Stimulated activated memory B cell treated with anti-CD40 and anti-IgM and Interleukin-4, amounts not matched to agents 10 μg/mL and 1 μg/mL and 100 μg/mL, for 72 hours (primary cell): Measurements from ENCODE around the gene UTP20.

ENCODE experiments used
- ATAC-seq: fragments of 150-1000 bp; cut with Tn5 transposase; 2 replicates; pipeline ENCODE4 v1.10.0; 2021
- H3K27ac Mint-ChIP-seq: one replicate; pipeline ENCODE4 v1.8.0; 2022; ENCODE audit warnings: mild to moderate bottlenecking, mixed read lengths
- H3K27me3 Mint-ChIP-seq: one replicate; pipeline ENCODE4 v1.8.0; 2022; ENCODE audit warnings: mixed read lengths
- H3K36me3 Mint-ChIP-seq: one replicate; pipeline ENCODE4 v1.8.0; 2022; ENCODE audit warnings: mixed read lengths
- H3K4me1 Mint-ChIP-seq: one replicate; pipeline ENCODE4 v1.8.0; 2022; ENCODE audit warnings: mixed read lengths
- H3K4me3 Mint-ChIP-seq: one replicate; pipeline ENCODE4 v1.8.0; 2022; ENCODE audit warnings: mild to moderate bottlenecking, moderate library complexity, mixed read lengths
- H3K9me3 Mint-ChIP-seq: one replicate; pipeline ENCODE4 v1.8.0; 2022; ENCODE audit warnings: mixed read lengths

UTP20 gene

DNA sequence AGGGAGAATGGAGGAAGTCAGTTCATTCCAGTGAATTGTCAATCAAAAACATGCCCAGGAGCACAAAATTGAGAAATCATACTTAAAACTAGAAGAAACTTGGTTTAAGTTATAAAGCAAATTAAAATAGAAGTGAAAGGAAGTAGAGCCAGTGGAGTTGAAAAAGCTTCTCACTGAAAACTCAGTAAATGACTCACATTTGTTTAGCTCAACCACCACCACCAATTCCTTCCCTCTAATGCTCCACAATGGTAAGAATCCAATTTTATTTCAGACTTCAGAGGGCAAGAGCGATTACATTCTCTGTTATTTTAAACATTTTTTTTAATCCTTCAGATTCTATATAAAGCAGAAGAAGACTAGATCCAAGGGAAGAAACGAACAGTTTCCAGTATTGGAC lies 19.4 kb downstream of the UTP20 start:
- no peak overlapping the region for H3K27ac Mint-ChIP-seq
- H3K27me3 Mint-ChIP-seq: no peaks in the 10 kb centered on the region
- no peak overlapping the region for H3K4me3 Mint-ChIP-seq
- ATAC-seq: no peak
- H3K4me1 Mint-ChIP-seq: no peaks in the 10 kb centered on the region
- H3K9me3 Mint-ChIP-seq: no peaks in the 10 kb centered on the region
- H3K36me3 Mint-ChIP-seq: peaks cover 74% of the 10 kb centered on the region

- no peak for ATAC-seq
- H3K36me3 Mint-ChIP-seq: peaks cover 74% of the 10 kb centered on the region
Observed at GRCh38 chr12:101299931-101300330, 20.0 kb downstream of the UTP20 start.

DNA sequence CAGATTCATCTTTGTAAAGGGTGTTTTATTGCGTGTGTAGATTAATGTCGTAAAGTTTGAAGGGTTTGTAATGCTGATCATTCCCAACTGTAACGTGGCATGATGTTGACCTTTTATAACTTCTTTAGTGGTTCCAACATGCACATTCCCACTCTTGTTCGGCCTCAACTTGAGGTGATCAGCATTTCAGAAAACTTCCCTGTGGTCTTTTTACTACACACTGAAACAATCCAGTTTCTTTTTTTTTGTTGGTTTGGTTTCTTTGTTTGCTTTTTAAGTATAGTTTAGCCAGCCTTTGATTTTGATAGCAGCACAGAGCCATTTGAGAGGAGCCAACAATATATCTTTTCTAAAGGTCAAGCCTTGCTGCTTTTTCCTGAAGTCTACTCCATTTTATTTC lies 22.8 kb downstream of the UTP20 start:
- H3K9me3 Mint-ChIP-seq: no peaks in the 10 kb centered on the region
- H3K4me3 Mint-ChIP-seq: no peak overlapping the region
- no peak overlapping the region for H3K27ac Mint-ChIP-seq
- H3K4me1 Mint-ChIP-seq: no peaks in the 10 kb centered on the region
- peaks cover 75% of the 10 kb centered on the region for H3K36me3 Mint-ChIP-seq
- ATAC-seq: no peak
- no peaks in the 10 kb centered on the region for H3K27me3 Mint-ChIP-seq

More at GRCh38 chr12:101299931-101300330, 20.0 kb downstream of the UTP20 start:
- Mint-ChIP-seq H3K4me3 (no peak overlapping the region), H3K9me3 (no peaks in the 10 kb centered on the region), H3K27me3 (no peaks in the 10 kb centered on the region), H3K27ac (no peak overlapping the region), H3K4me1 (no peaks in the 10 kb centered on the region)

DNA sequence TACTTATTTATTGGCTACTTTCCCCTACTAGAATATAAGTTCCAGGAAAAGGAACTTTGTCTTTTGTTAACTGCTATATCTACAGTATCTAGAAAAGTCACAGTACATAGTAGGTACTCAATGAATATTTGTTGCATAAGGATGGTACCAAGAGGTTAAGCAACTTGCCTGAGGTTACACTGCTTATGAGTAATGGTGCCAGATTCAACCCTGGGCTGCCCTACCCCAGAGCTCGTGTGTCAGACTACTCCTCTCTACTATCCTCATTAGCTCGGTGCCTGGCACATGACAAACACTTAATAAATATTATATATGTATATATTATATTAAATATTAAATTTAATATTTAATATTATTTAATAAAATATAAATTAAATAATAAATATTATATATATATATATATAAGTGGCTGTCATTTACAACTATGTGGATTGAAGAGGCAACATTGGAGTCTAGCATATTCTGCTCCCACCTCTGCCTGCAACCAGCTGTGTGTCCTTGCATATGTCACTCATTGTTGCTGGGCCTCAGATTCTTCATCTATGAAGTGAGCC lies 25.4 kb downstream of the UTP20 start:
- Mint-ChIP-seq H3K27ac (no peak overlapping the region), H3K4me3 (no peak overlapping the region), H3K9me3 (no peaks in the 10 kb centered on the region), H3K4me1 (no peaks in the 10 kb centered on the region), H3K36me3 (peaks cover 73% of the 10 kb centered on the region), H3K27me3 (no peaks in the 10 kb centered on the region)
- ATAC-seq: no peak

DNA sequence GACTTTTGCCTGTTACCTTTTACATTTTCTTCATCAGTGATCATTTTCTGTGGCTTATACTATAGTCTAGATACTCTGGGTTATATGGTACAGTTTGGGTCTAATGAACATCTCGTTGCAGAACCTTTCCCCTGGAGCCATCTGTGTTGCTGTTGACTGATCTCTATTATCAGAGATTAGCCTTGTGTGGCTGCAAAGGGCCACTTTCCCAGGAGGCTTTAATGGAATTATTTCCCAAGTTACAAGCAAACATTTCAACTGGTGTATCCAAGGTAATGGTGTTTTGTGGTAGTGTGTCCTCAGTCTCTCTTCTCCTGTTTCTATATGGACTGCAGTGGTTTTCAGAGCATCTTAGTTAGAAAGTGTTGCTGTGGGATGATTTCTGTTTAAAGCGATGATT lies 25.9 kb downstream of the UTP20 start:
- ATAC-seq: no peak
- no peak overlapping the region for H3K27ac Mint-ChIP-seq
- H3K27me3 Mint-ChIP-seq: no peaks in the 10 kb centered on the region
- H3K4me1 Mint-ChIP-seq: no peaks in the 10 kb centered on the region
- peaks cover 75% of the 10 kb centered on the region for H3K36me3 Mint-ChIP-seq
- no peaks in the 10 kb centered on the region for H3K9me3 Mint-ChIP-seq
- H3K4me3 Mint-ChIP-seq: no peak overlapping the region

DNA sequence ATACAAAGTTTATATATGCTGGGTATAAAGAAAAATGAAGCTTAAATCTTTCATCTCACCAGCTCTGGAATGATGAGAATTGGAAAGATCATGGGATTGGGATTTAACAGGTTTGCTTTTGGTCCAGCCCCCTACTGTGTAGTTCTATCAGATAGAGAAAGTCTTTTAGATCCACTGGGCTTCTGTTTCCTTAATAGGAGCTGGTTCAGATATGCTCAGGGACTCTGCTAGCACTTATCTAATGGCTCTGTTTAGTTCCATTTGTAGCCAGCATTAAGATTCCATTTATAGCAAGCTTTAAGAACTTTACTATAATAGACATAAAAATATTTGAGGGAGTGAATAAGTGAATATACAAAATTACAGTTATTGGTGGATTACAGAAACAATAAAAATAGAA lies 42.6 kb downstream of the UTP20 start:
- H3K27ac Mint-ChIP-seq: no peak overlapping the region
- H3K27me3 Mint-ChIP-seq: no peaks in the 10 kb centered on the region
- no peak overlapping the region for H3K4me3 Mint-ChIP-seq
- H3K36me3 Mint-ChIP-seq: peaks cover 53% of the 10 kb centered on the region
- no peaks in the 10 kb centered on the region for H3K9me3 Mint-ChIP-seq
- ATAC-seq: no peak
- H3K4me1 Mint-ChIP-seq: no peaks in the 10 kb centered on the region

GRCh38 chr12:101323255-101323654 lies 43.4 kb downstream of the UTP20 start:
- no peak for ATAC-seq
- H3K27me3 Mint-ChIP-seq: no peaks in the 10 kb centered on the region
- no peak overlapping the region for H3K27ac Mint-ChIP-seq
- peaks cover 53% of the 10 kb centered on the region for H3K36me3 Mint-ChIP-seq
- H3K4me3 Mint-ChIP-seq: no peak overlapping the region
- no peaks in the 10 kb centered on the region for H3K9me3 Mint-ChIP-seq
- no peaks in the 10 kb centered on the region for H3K4me1 Mint-ChIP-seq

GRCh38 chr12:101325590-101325989 lies 45.7 kb downstream of the UTP20 start:
- Mint-ChIP-seq H3K36me3 (peaks cover 69% of the 10 kb centered on the region), H3K4me3 (no peak overlapping the region), H3K27ac (no peak overlapping the region), H3K27me3 (no peaks in the 10 kb centered on the region), H3K9me3 (no peaks in the 10 kb centered on the region), H3K4me1 (no peaks in the 10 kb centered on the region)
- no peak for ATAC-seq

DNA sequence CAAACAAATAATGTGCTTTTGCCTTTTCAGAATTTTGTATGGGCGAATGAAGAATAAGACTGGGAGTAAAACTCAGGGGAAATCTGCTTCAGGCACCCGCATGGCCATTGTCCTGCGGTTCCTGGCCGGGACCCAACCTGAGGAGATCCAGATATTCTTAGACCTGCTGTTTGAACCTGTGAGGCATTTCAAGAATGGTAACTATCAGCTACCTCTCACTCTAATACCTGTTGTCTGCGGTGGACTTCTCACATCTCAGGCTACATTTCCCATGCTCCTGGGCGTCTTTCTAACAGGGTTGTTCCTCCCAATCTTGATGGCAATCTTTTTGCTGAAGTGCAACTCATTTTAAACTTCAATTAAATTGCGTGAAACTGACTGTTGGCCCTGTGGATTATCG lies 47.1 kb downstream of the UTP20 start:
- H3K36me3 Mint-ChIP-seq: peaks cover 72% of the 10 kb centered on the region
- H3K4me1 Mint-ChIP-seq: no peaks in the 10 kb centered on the region
- no peak for ATAC-seq
- H3K4me3 Mint-ChIP-seq: no peak overlapping the region
- no peaks in the 10 kb centered on the region for H3K27me3 Mint-ChIP-seq
- no peak overlapping the region for H3K27ac Mint-ChIP-seq
- no peaks in the 10 kb centered on the region for H3K9me3 Mint-ChIP-seq

- peaks cover 72% of the 10 kb centered on the region for H3K36me3 Mint-ChIP-seq
- no peaks in the 10 kb centered on the region for H3K9me3 Mint-ChIP-seq
- no peaks in the 10 kb centered on the region for H3K4me1 Mint-ChIP-seq
- H3K27ac Mint-ChIP-seq: no peak overlapping the region
- no peak overlapping the region for H3K4me3 Mint-ChIP-seq
- no peak for ATAC-seq
- H3K27me3 Mint-ChIP-seq: no peaks in the 10 kb centered on the region
Observed at GRCh38 chr12:101327546-101327945, 47.6 kb downstream of the UTP20 start.

- no peak for ATAC-seq
Observed at GRCh38 chr12:101328917-101329316, 49.0 kb downstream of the UTP20 start.

DNA sequence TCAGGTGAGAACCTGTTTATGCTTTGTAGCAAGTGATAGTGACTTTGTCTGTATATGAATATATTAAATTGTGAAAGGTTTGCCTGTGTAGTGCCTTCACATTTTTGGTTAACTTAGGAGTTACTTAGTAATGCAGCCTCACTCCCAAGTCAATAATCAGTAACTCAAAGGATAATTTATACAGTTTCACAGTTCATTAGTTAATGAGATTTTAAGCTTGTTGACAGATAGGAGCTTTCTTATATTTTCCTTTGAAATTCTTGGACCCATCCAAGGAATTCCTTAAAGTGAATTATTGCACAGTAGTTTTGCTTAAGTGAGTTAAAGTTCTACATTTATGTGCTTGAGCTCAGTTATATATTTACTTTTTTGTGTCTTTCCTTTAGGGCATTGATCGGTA lies 50.7 kb downstream of the UTP20 start:
- Mint-ChIP-seq H3K27ac (no peak overlapping the region), H3K4me1 (no peaks in the 10 kb centered on the region), H3K36me3 (peaks cover 72% of the 10 kb centered on the region), H3K4me3 (no peak overlapping the region), H3K27me3 (no peaks in the 10 kb centered on the region), H3K9me3 (no peaks in the 10 kb centered on the region)
- ATAC-seq: no peak

More at GRCh38 chr12:101328917-101329316, 49.0 kb downstream of the UTP20 start:
- no peak overlapping the region for H3K4me3 Mint-ChIP-seq
- no peaks in the 10 kb centered on the region for H3K9me3 Mint-ChIP-seq
- no peak overlapping the region for H3K27ac Mint-ChIP-seq
- no peaks in the 10 kb centered on the region for H3K27me3 Mint-ChIP-seq
- no peaks in the 10 kb centered on the region for H3K4me1 Mint-ChIP-seq
- H3K36me3 Mint-ChIP-seq: peaks cover 80% of the 10 kb centered on the region

DNA sequence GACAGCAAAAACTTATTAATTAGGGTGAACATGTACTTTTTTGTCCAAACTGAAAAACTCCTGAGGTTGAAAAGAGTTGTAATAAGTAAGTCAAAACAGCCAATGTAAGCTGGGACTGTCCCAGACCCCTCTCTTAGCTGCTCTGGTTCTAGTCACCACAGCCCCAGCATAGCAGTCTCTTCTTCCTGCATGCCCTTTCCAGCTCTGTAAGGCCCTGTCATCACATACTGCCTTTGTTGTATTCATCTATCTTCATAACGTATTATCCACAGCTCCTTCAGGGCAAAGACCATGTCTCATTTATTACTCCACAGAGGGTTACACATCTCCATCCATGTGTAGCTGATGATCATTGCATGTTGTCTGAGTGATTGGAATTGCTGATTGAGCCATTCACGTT lies 56.5 kb downstream of the UTP20 start:
- Mint-ChIP-seq H3K9me3 (no peaks in the 10 kb centered on the region), H3K4me3 (no peak overlapping the region), H3K27ac (no peak overlapping the region), H3K36me3 (peaks cover 42% of the 10 kb centered on the region), H3K27me3 (no peaks in the 10 kb centered on the region), H3K4me1 (no peaks in the 10 kb centered on the region)
- no peak for ATAC-seq

DNA sequence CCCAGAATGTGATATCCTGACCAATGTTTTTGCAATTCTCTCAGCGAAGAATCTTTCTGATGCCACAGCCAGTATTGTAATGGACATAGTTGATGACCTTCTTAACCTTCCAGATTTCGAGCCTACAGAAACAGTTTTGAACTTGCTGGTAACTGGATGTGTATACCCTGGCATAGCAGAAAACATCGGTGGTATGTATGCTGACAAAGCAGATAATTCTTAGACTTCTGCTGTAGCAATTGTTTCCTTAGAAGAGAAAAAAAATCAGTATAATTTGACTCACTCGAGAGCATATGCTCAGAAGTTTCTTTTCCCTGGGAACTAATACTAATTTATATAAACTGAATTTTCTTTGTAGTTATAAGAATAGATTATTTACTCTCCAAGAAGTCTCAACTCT lies 58.2 kb downstream of the UTP20 start:
- ATAC-seq: no peak
- Mint-ChIP-seq H3K36me3 (peaks cover 36% of the 10 kb centered on the region), H3K4me1 (no peaks in the 10 kb centered on the region), H3K9me3 (no peaks in the 10 kb centered on the region), H3K4me3 (no peak overlapping the region), H3K27ac (no peak overlapping the region), H3K27me3 (no peaks in the 10 kb centered on the region)

GRCh38 chr12:101343893-101344292 lies 64.0 kb downstream of the UTP20 start:
- H3K4me3 Mint-ChIP-seq: no peak overlapping the region
- H3K4me1 Mint-ChIP-seq: peaks cover 8% of the 10 kb centered on the region
- H3K27me3 Mint-ChIP-seq: no peaks in the 10 kb centered on the region
- H3K27ac Mint-ChIP-seq: no peak overlapping the region
- no peak for ATAC-seq
- peaks cover 5% of the 10 kb centered on the region for H3K9me3 Mint-ChIP-seq
- H3K36me3 Mint-ChIP-seq: peaks cover 74% of the 10 kb centered on the region

GRCh38 chr12:101351682-101352081 lies 71.8 kb downstream of the UTP20 start:
- peaks cover 5% of the 10 kb centered on the region for H3K9me3 Mint-ChIP-seq
- no peak overlapping the region for H3K27ac Mint-ChIP-seq
- H3K4me3 Mint-ChIP-seq: no peak overlapping the region
- H3K27me3 Mint-ChIP-seq: no peaks in the 10 kb centered on the region
- H3K36me3 Mint-ChIP-seq: peaks cover 78% of the 10 kb centered on the region
- ATAC-seq: no peak
- H3K4me1 Mint-ChIP-seq: no peaks in the 10 kb centered on the region

DNA sequence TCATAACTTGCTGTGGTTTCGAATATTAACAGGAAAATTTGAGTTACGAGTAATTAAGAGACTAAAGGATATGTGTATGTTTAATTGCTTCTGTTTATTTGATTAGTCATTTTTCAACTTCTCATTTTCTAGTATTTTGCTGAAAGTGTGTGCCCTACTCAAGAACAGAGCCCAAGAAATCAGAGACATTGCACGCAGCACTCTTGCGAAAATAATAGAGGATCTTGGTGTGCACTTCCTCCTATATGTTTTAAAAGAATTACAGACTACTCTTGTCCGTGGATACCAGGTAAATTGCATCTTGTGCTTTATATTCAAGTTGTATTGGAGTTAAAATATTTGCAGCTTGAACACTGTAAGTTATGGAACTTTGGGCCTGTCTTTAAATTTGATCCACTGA lies 76.9 kb downstream of the UTP20 start:
- Mint-ChIP-seq H3K9me3 (no peaks in the 10 kb centered on the region), H3K27ac (no peak overlapping the region), H3K4me3 (no peak overlapping the region), H3K36me3 (peaks cover 63% of the 10 kb centered on the region), H3K4me1 (no peaks in the 10 kb centered on the region), H3K27me3 (no peaks in the 10 kb centered on the region)
- ATAC-seq: no peak
